GM19193 (cell line): ENCODE data around the gene MTARC1.

ENCODE experiments used
- POLR2A ChIP-seq: IDR thresholded peaks from 4 replicates; pipeline ENCODE4 v1.6.1; 2011; ENCODE audit not compliant: insufficient read depth, insufficient read length; ENCODE audit errors: extremely low read depth

Gene MTARC1

GRCh38 chr1:220761688-220762427 is 24.9 kb upstream of the MTARC1 start:
- TF ChIP-seq POLR2A = no peak

DNA sequence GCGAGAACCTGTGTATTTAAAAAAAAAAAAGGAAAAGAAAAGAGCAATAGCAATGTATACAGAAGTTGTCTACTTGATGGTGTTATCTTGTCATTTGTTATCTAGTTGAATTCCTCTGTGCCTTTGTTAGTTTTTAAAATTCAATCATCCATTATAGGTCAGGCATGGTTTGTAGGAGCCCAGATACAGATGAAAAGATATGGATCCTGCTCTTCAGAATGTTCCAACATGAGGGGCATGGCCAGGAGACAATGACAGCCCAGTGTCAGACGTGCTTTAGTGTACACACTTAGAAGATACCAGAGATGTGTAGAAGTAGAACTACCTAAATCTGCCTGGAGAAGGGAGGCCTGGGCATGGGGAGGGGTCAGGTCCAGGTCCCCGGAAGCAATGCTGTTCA is 22.0 kb upstream of the MTARC1 start:
- no peak for TF ChIP-seq POLR2A

GRCh38 chr1:220767312-220768125 is 19.2 kb upstream of the MTARC1 start:
- TF ChIP-seq POLR2A = no peak

- TF ChIP-seq POLR2A = no peak
These were observed 18.5 kb upstream of the MTARC1 start for GRCh38 chr1:220768126-220768601.

DNA sequence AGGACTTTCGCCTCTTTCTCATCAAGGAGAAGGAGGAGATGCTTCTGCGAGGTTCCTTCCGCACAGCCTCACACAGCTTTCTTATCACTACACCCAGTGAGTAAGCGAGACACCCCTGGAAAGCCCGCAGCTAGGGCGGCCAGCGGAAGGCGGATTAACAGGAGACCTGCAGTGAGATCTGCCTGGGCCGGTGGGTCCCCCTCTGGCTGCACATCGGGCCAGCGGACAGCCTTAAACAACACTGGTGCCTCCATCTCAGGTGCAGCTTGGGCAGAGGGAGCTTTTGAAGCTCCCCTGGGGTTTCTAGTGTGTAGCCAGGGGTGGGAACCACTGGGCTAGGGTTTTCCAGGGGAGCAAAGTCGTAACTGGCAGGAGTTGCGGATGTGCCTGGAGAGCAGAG is 17.5 kb upstream of the MTARC1 start:
- TF ChIP-seq POLR2A = no peak

GRCh38 chr1:220770245-220770913 is 16.3 kb upstream of the MTARC1 start:
- TF ChIP-seq POLR2A = no peak

GRCh38 chr1:220772846-220773245 is 13.9 kb upstream of the MTARC1 start:
- no peak for TF ChIP-seq POLR2A

DNA sequence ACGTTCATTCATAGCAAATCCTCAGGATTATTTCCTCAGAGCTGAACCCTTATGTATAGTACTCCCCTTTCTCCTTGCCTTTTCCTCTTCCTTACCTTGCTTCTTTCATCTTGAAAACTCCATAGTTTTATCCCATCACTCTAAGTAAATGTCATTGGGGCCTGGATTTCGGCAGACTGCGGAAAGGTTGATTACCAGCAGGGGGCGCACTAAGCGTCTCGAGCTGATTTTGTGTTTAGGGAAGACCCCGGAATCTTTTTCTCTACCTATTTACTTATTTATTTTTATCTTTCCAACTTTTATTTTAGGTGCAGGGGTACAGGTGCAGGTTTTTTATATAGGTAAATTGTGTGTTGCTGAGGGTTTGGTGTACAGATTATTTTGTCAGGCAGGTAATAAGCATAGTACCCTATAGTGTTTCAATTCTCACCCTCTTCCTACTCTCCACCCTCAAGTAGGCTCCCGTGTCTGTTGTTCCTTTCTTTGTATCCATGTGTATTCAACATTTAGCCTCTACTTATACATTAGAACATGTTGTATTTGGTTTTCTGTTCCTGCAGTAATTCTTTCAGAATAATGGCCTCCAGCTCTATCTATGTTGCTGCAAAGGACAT is 11.4 kb upstream of the MTARC1 start:
- TF ChIP-seq POLR2A = no peak

- no peak for TF ChIP-seq POLR2A
These were observed 10.5 kb upstream of the MTARC1 start for GRCh38 chr1:220776254-220776653.

GRCh38 chr1:220776720-220777326 is 9.9 kb upstream of the MTARC1 start:
- TF ChIP-seq POLR2A = no peak

- TF ChIP-seq POLR2A = no peak
These were observed 3.3 kb upstream of the MTARC1 start for GRCh38 chr1:220783453-220783852.

DNA sequence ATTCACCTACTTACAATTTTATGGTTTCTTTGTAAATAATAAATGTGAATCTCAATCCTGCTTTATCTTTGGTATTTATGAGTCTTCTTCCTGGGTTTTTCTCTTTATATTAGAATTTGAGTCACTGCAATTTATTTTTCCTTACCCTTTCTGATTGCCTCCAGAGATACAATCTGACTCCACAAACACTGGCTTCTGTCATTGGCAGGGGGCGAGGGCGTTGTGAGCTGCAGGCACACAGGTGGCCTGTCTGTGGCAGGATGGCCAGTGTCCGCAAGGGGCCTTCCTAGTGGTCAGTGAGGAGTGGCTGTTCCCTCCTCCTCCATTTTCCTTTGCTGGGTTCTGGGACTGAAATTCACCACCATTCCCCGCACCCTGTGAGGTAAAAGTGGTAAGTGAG is 2.0 kb upstream of the MTARC1 start:
- TF ChIP-seq POLR2A = no peak

- no peak for TF ChIP-seq POLR2A
These were observed 1.3 kb upstream of the MTARC1 start for GRCh38 chr1:220785166-220786056.

- no peak for TF ChIP-seq POLR2A
These were observed 716 bp upstream of the MTARC1 start for GRCh38 chr1:220786057-220786336.

DNA sequence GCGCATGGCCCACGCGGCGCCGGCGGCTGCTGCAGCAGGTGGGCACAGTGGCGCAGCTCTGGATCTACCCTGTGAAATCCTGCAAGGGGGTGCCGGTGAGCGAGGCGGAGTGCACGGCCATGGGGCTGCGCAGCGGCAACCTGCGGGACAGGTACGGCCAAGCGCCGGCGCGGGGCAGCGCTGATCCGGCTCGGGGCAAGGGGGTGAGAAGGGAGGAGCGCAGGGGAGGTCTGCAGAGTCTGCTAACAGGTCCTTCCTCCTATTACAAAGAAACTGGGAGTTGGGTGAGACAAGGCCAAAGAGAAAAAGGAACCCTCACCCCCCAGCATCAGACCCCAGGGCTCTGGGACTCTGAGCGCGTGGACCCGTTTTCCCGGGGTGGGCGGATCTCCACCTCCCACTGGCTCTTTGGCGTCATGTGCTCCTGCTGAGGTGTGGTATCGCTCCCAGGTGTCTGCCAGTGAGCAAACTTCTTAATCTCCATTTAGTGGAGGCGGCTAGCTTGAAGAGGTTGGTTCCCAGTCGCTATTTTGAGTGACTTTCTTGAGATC is 431 bp downstream of the MTARC1 start:
- no peak for TF ChIP-seq POLR2A
